Hematopoietic multipotent progenitor cell treated with erythropoietin and hydrocortisone succinate and interleukin-3 and kit ligand, for 8 days (in vitro differentiated cells): Measurements from ENCODE around the gene TMED4.
A peak's percentile ranks its signal among the peaks of the same experiment; 100 is the strongest.

ENCODE experiments used
- DNase-seq: peaks from one replicate; pipeline ENCODE4 v3.0.0-alpha.2; 2015

The TMED4 gene

GRCh38 chr7:44581879-44582603 lies at the start of gene TMED4:
Gene TMED4, minus strand, starts transcription at chr7:44582231. Its CDS starts 25 bp downstream, at chr7:44582206.
- peak; percentile 98 for DNase-seq

GRCh38 chr7:44631458-44632115 lies 49.6 kb upstream of the TMED4 start:
- DNase-seq = peak; percentile 8

- no peak for DNase-seq
Measured at GRCh38 chr7:44630792-44631457, 48.9 kb upstream of the TMED4 start.

- no peak for DNase-seq
Measured at GRCh38 chr7:44629829-44630522, 47.9 kb upstream of the TMED4 start.

GRCh38 chr7:44626620-44627019 lies 44.6 kb upstream of the TMED4 start:
- no peak for DNase-seq

- peak; percentile 84 for DNase-seq
Measured at GRCh38 chr7:44625526-44626471, 43.8 kb upstream of the TMED4 start.

GRCh38 chr7:44624318-44624717 lies 42.3 kb upstream of the TMED4 start:
- DNase-seq = no peak

- DNase-seq = no peak
Measured at GRCh38 chr7:44622342-44623151, 40.5 kb upstream of the TMED4 start.

GRCh38 chr7:44621750-44622103 lies 39.7 kb upstream of the TMED4 start:
- no peak for DNase-seq

- no peak for DNase-seq
Measured at GRCh38 chr7:44621034-44621749, 39.2 kb upstream of the TMED4 start.

GRCh38 chr7:44618753-44619152 lies 36.7 kb upstream of the TMED4 start:
- DNase-seq = no peak

GRCh38 chr7:44618045-44618444 lies 36.0 kb upstream of the TMED4 start:
- no peak for DNase-seq

- DNase-seq = no peak
Measured at GRCh38 chr7:44617225-44617890, 35.3 kb upstream of the TMED4 start.

- DNase-seq = no peak
Measured at GRCh38 chr7:44616545-44616944, 34.5 kb upstream of the TMED4 start.

- no peak for DNase-seq
Measured at GRCh38 chr7:44615793-44616192, 33.8 kb upstream of the TMED4 start.

- no peak for DNase-seq
Measured at GRCh38 chr7:44615149-44615611, 33.1 kb upstream of the TMED4 start.

- no peak for DNase-seq
Measured at GRCh38 chr7:44609829-44610228, 27.8 kb upstream of the TMED4 start.

- DNase-seq = no peak
Measured at GRCh38 chr7:44608916-44609648, 27.1 kb upstream of the TMED4 start.
